ENCODE measurements around the gene GPR17. TPM values are rescaled to one million over a fixed set of nuclear protein-coding genes. Genes with fewer than 3 reads are reported as not detected.
A peak's percentile ranks its signal among the peaks of the same experiment; 100 is the strongest.

Gene GPR17
- total RNA-seq, 1 donor from 2014 or later: 0.18 TPM

- H3K4me2 ChIP-seq (ENCODE audit: low read length): peak overlapping the region; percentile 73
- H3K27ac Mint-ChIP-seq (ENCODE audit: unreplicated experiment): no peak overlapping the region
- H3K9ac ChIP-seq (ENCODE audit: low read length): no peak overlapping the region
- H3K36me3 Mint-ChIP-seq (ENCODE audit: low read depth, unreplicated experiment): no peaks in the 10 kb centered on the region
- H3K27me3 Mint-ChIP-seq (ENCODE audit: low read depth, unreplicated experiment): peaks cover 26% of the 10 kb centered on the region
- no peaks in the 10 kb centered on the region for H3K36me3 ChIP-seq (ENCODE audit: insufficient read depth, low read length)
- no peaks in the 10 kb centered on the region for H3K9me3 ChIP-seq (ENCODE audit: insufficient read depth, low read depth, low read length)
- H3K4me1 Mint-ChIP-seq (ENCODE audit: low read depth, unreplicated experiment): peaks cover 30% of the 10 kb centered on the region
- H3K4me3 Mint-ChIP-seq (ENCODE audit: unreplicated experiment): no peak overlapping the region
- no peak for FAIRE-seq
- DNase-seq (ENCODE audit: low read depth): no peak
- H3K27me3 ChIP-seq (ENCODE audit: insufficient read depth, low read length): peaks cover 10% of the 10 kb centered on the region
- H4K20me1 ChIP-seq (ENCODE audit: insufficient read depth, low read length): no peaks in the 10 kb centered on the region
- TF ChIP-seq, protein P1, sequence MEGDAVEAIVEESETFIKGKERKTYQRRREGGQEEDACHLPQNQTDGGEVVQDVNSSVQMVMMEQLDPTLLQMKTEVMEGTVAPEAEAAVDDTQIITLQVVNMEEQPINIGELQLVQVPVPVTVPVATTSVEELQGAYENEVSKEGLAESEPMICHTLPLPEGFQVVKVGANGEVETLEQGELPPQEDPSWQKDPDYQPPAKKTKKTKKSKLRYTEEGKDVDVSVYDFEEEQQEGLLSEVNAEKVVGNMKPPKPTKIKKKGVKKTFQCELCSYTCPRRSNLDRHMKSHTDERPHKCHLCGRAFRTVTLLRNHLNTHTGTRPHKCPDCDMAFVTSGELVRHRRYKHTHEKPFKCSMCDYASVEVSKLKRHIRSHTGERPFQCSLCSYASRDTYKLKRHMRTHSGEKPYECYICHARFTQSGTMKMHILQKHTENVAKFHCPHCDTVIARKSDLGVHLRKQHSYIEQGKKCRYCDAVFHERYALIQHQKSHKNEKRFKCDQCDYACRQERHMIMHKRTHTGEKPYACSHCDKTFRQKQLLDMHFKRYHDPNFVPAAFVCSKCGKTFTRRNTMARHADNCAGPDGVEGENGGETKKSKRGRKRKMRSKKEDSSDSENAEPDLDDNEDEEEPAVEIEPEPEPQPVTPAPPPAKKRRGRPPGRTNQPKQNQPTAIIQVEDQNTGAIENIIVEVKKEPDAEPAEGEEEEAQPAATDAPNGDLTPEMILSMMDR (IDR thresholded peaks at IDR 0.05; ENCODE audit: insufficient read depth, low read depth, low read length): no peak
- TF ChIP-seq EZH2 (IDR thresholded peaks at IDR 0.05; ENCODE audit: insufficient read depth, low read length): no peak
- H3K27ac ChIP-seq (ENCODE audit: low read depth, low read length): no peak overlapping the region
- no peak overlapping the region for H3K4me3 ChIP-seq (ENCODE audit: insufficient read depth, low read depth, low read length)
- no peaks in the 10 kb centered on the region for H3K4me1 ChIP-seq (ENCODE audit: insufficient read depth, low read length)
- H2AFZ ChIP-seq (ENCODE audit: low read depth, low read length): peak overlapping the region; percentile 81
- no peaks in the 10 kb centered on the region for H3K9me3 Mint-ChIP-seq (ENCODE audit: unreplicated experiment)
- no peaks in the 10 kb centered on the region for H3K79me2 ChIP-seq (ENCODE audit: insufficient read depth, low read length)
Measured at GRCh38 chr2:127681288-127681804, 35.4 kb downstream of the GPR17 start.

DNA sequence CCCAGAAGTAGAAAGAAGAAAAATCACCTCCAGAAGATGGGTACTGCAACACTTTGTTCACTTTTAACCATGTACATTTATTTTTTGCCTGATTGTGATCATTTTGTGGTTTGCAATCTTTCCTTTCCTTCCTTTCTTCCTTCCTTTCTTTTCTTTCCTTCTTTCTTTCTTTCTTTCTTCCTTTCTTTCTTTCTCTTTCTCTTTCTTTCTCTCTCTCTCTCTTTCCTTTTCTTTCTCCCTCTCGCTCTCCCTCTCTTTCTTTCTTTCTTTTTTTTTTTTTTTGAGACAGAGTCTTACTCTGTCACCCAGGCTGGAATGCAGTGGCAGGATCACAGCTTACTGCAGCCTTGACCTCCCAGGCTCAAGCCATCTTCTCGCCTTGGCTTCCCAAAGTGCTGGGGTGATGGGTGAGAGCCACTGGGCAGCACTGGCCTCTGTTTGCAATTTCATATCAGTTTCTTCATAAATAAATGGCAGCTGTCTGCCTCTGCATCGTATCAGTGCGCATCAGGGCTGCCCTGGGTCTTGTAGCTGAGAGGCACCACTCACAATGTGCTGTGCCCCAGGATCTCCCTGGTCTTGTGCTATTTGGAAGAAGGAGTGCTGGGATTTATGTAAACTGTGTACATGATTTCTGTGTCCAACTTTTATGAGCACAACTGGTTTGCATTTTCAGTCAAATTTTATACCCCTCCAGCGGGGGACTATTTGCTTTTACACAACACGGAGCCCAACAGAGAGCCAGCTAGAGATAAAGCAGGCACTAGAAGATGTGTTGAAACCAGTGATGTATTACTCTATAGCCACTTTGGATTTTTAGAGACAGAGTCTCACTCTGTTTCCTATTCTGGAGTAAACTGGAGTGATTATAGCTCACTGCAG, 36.3 kb downstream of the GPR17 start:
- Histone ChIP-seq H3K9ac (ENCODE audit: low read length) (no peak overlapping the region), H3K4me1 (ENCODE audit: insufficient read depth, low read length) (no peaks in the 10 kb centered on the region), H3K4me2 (ENCODE audit: low read length) (no peak overlapping the region), H2AFZ (ENCODE audit: low read depth, low read length) (no peak overlapping the region), H3K79me2 (ENCODE audit: insufficient read depth, low read length) (no peaks in the 10 kb centered on the region), H3K9me3 (ENCODE audit: insufficient read depth, low read depth, low read length) (no peaks in the 10 kb centered on the region), H3K4me3 (ENCODE audit: insufficient read depth, low read depth, low read length) (no peak overlapping the region), H3K36me3 (ENCODE audit: insufficient read depth, low read length) (no peaks in the 10 kb centered on the region), H3K27ac (ENCODE audit: low read depth, low read length) (no peak overlapping the region), H4K20me1 (ENCODE audit: insufficient read depth, low read length) (no peaks in the 10 kb centered on the region), H3K27me3 (ENCODE audit: insufficient read depth, low read length) (peaks cover 7% of the 10 kb centered on the region)
- Mint-ChIP-seq H3K9me3 (ENCODE audit: unreplicated experiment) (no peaks in the 10 kb centered on the region), H3K4me3 (ENCODE audit: unreplicated experiment) (no peak overlapping the region), H3K4me1 (ENCODE audit: low read depth, unreplicated experiment) (peaks cover 30% of the 10 kb centered on the region), H3K27me3 (ENCODE audit: low read depth, unreplicated experiment) (peaks cover 18% of the 10 kb centered on the region), H3K36me3 (ENCODE audit: low read depth, unreplicated experiment) (no peaks in the 10 kb centered on the region), H3K27ac (ENCODE audit: unreplicated experiment) (peak overlapping the region; percentile 62)
- no peak for FAIRE-seq
- no peak for TF ChIP-seq EZH2 (IDR thresholded peaks at IDR 0.05; ENCODE audit: insufficient read depth, low read length)
- TF ChIP-seq, protein P1 (IDR thresholded peaks at IDR 0.05; ENCODE audit: insufficient read depth, low read depth, low read length): no peak
- DNase-seq (ENCODE audit: low read depth): no peak

DNA sequence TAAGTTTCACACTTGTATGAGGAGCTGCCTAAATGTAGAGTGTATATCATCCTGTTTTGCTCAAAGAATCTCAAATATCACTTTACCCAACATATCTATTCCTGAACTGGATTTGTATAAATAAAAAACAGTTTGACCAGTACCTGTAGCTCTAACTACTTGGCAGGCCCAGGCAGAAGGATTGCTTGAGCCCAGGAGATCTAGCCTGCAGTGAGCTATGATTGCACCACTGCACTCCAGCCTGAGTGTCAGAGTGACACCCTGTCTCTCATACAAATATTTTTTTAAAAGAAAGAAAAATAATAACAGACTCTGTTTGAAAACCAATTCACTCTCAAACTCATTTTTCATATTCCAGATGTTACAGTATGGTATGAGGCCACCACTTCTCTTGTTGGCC, 37.1 kb downstream of the GPR17 start:
- Histone ChIP-seq H3K9ac (ENCODE audit: low read length) (no peak overlapping the region), H3K9me3 (ENCODE audit: insufficient read depth, low read depth, low read length) (no peaks in the 10 kb centered on the region), H4K20me1 (ENCODE audit: insufficient read depth, low read length) (no peaks in the 10 kb centered on the region), H3K79me2 (ENCODE audit: insufficient read depth, low read length) (no peaks in the 10 kb centered on the region), H2AFZ (ENCODE audit: low read depth, low read length) (no peak overlapping the region), H3K4me1 (ENCODE audit: insufficient read depth, low read length) (no peaks in the 10 kb centered on the region), H3K4me3 (ENCODE audit: insufficient read depth, low read depth, low read length) (no peak overlapping the region), H3K27ac (ENCODE audit: low read depth, low read length) (no peak overlapping the region), H3K27me3 (ENCODE audit: insufficient read depth, low read length) (peaks cover 3% of the 10 kb centered on the region), H3K36me3 (ENCODE audit: insufficient read depth, low read length) (no peaks in the 10 kb centered on the region), H3K4me2 (ENCODE audit: low read length) (no peak overlapping the region)
- H3K4me1 Mint-ChIP-seq (ENCODE audit: low read depth, unreplicated experiment): peaks cover 30% of the 10 kb centered on the region
- H3K36me3 Mint-ChIP-seq (ENCODE audit: low read depth, unreplicated experiment): no peaks in the 10 kb centered on the region
- no peaks in the 10 kb centered on the region for H3K9me3 Mint-ChIP-seq (ENCODE audit: unreplicated experiment)
- no peak for FAIRE-seq
- no peak for TF ChIP-seq EZH2 (IDR thresholded peaks at IDR 0.05; ENCODE audit: insufficient read depth, low read length)
- TF ChIP-seq, protein P1 (IDR thresholded peaks at IDR 0.05; ENCODE audit: insufficient read depth, low read depth, low read length): no peak
- H3K27ac Mint-ChIP-seq (ENCODE audit: unreplicated experiment): no peak overlapping the region
- no peak for DNase-seq (ENCODE audit: low read depth)
- H3K27me3 Mint-ChIP-seq (ENCODE audit: low read depth, unreplicated experiment): peaks cover 9% of the 10 kb centered on the region
- no peak overlapping the region for H3K4me3 Mint-ChIP-seq (ENCODE audit: unreplicated experiment)

Data from astrocyte (in vitro differentiated cells and primary cell).